ENCODE measurements around the gene FCHSD2.
"Not testable (repeated sequence)": the region's sequence is repeated elsewhere in the genome, so short reads cannot be mapped to it uniquely, and the experiment has no call there.

FCHSD2 gene

DNA sequence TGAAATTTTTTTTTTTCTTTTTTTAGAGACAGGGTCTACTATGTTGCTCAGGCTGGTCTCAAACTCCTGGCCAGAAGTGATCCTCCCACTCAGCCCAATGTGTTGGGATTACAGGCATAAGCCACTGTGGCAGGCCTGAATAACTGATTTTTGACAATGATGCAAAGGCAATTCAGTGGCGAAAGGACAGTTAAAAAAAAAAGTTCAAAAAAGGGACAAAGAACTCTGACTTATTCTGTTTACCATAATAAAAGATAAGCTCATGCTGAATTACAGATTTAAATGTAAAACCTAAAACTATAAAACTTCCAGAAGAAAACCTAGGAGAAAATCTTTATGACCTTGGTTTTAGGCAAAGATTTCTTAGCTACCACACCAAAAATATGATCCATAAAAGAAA lies 279.0 kb downstream of the FCHSD2 start:
- ChIA-PET POLR2A (no interaction called here), CTCF (interaction anchor here (1.1 kb wide), 1 partner anchor 8 kb away, joined by 3 read pairs; no protein-coding TSS in a partner anchor)
- DNase-seq (ENCODE audit: extremely low spot score), result no peak
- TF ChIP-seq, protein P1, sequence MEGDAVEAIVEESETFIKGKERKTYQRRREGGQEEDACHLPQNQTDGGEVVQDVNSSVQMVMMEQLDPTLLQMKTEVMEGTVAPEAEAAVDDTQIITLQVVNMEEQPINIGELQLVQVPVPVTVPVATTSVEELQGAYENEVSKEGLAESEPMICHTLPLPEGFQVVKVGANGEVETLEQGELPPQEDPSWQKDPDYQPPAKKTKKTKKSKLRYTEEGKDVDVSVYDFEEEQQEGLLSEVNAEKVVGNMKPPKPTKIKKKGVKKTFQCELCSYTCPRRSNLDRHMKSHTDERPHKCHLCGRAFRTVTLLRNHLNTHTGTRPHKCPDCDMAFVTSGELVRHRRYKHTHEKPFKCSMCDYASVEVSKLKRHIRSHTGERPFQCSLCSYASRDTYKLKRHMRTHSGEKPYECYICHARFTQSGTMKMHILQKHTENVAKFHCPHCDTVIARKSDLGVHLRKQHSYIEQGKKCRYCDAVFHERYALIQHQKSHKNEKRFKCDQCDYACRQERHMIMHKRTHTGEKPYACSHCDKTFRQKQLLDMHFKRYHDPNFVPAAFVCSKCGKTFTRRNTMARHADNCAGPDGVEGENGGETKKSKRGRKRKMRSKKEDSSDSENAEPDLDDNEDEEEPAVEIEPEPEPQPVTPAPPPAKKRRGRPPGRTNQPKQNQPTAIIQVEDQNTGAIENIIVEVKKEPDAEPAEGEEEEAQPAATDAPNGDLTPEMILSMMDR (IDR thresholded peaks at IDR 0.05; ENCODE audit: control extremely low read depth, extremely low read depth, low read depth, missing control alignments), result no peak

DNA sequence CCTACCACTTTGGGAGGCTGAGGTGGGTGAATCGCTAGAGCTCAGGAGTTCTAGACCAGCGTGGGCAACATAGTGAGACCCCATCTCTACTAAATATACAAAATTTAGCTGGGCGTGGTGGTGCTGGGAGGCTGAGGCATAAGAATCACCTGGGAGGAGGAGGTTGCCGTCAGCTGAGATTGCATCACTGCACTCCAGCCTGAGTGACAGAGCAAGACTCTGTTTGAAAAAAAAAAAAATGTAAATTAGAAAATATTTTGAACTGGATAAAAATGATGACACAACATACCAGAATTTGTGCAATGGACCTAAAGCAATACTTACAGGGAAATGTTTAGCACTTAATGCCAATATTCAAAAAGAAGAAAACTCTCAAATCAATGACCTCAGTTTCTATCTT lies 281.5 kb downstream of the FCHSD2 start:
- no peak for DNase-seq (ENCODE audit: extremely low spot score)
- POLR2A ChIA-PET, result no interaction called here
- CTCF ChIA-PET, result interaction anchor here (1.0 to 1.9 kb wide), 5 partner anchors 10 to 321 kb away, joined by 3 to 9 read pairs (median 3); no protein-coding TSS in a partner anchor

DNA sequence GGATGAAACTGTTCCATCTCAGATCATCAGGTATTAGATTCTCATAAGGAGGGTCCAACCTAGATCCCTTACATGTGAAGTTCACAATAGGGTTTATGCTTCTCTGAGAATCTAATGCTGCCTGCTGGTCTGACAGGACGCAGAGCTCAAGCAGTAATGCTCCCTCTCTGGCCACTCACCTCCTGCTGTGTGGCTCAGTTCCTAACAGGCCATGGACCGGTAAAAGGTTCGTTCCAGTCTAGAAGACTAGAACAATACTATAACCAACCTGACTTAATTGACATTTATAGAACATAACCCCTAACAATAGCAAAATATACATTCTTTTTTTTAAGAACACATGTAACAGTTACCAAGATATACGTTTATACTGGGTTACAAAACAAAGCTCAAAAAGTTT lies 282.1 kb downstream of the FCHSD2 start:
- no peak for DNase-seq (ENCODE audit: extremely low spot score)
- ChIA-PET CTCF (interaction anchor here (1.0 to 1.9 kb wide), 7 partner anchors 11 to 322 kb away, joined by 3 to 9 read pairs (median 3); no protein-coding TSS in a partner anchor), POLR2A (no interaction called here)
- TF ChIP-seq, protein P1 (IDR thresholded peaks at IDR 0.05; ENCODE audit: control extremely low read depth, extremely low read depth, low read depth, missing control alignments), result no peak

More for the DNA sequence above, 281.5 kb downstream of the FCHSD2 start:
- TF ChIP-seq, protein P1 (IDR thresholded peaks at IDR 0.05; ENCODE audit: control extremely low read depth, extremely low read depth, low read depth, missing control alignments), result no peak

DNA sequence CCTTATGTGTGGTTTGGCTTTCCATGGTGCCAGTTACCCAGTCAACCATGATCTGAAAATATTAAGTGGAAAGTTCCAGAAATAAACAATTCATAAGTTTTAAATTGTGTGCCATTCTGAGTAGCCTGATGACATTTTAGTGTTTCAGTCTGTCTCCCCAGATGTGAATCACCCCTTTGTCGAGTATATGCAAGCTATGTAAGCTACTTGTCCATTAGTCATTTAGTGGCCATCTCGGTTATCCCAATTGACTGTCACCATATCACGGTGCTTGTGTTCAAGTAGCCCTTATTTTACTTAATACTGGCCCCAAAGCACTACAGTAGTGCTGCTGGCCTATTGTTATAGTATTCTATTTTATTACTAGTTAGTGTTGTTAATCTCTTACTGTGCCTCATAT lies 283.0 kb downstream of the FCHSD2 start:
- ChIA-PET POLR2A (no interaction called here), CTCF (interaction anchor here (1.0 to 1.9 kb wide), 4 partner anchors 12 to 319 kb away, joined by 3 to 9 read pairs (median 6); no protein-coding TSS in a partner anchor)
- TF ChIP-seq, protein P1 (IDR thresholded peaks at IDR 0.05; ENCODE audit: control extremely low read depth, extremely low read depth, low read depth, missing control alignments), result no peak
- no peak for DNase-seq (ENCODE audit: extremely low spot score)

DNA sequence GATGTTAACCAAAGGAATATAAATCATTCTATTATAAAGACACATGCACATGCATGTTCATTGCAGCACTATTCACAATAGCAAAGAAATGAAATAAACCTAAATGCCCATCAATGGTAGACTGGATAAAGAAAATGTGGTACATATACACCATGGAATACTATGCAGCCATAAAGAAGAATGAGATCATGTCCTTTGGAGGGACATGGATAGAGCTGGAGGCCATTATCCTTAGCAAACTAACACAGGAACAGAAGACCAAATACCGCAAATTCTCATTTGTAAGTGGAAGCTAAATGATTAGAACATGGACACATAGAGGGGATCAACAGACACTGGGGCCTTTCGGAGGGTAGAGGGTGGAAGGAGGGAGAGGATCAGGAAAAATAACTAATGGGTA lies 283.9 kb downstream of the FCHSD2 start:
- POLR2A ChIA-PET; DNase-seq (ENCODE audit: extremely low spot score): not testable (repeated sequence)
- CTCF ChIA-PET, result interaction anchor here (1.9 kb wide), 1 partner anchor 11 kb away, joined by 7 read pairs; no protein-coding TSS in a partner anchor

DNA sequence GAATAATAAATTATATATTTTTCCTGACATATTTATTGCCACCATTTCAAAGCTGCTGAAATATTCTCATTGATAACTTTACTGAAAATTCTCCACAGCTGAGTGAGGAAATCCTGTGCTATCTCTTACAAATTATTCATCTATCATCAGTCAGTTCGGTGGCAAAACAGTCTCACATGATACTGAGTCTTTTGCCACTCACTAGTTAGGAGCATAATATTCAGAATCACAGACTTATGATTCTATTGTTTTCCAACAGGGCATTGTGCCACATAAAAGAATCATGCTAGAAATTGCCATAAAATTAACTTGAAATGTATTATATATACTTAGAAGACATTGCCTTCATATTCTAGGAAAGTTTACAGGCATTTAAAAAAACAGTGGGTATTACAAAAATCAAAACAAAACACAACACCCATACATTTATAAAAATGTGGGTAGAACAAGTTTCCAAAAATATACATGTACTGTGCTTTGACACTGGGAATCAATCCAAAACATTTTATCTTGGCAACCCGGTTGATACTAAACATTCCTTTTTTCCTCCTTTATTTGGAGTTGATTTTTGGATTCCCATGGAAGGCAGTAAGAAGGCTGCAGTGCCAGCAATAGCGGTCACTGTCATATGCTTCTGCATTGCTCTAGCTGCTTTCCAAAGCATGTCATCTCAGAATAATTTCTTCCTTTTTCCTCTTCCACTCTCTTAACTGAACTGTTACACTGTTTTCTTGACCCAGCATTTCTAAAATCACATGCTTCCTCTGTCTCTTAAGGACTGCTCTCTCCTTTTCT lies 285.4 kb downstream of the FCHSD2 start:
- POLR2A ChIA-PET, result no interaction called here
- DNase-seq (ENCODE audit: extremely low spot score), result no peak
- CTCF ChIA-PET, result interaction anchor here (1.9 kb wide), 1 partner anchor 10 kb away, joined by 7 read pairs; no protein-coding TSS in a partner anchor
- TF ChIP-seq, protein P1 (IDR thresholded peaks at IDR 0.05; ENCODE audit: control extremely low read depth, extremely low read depth, low read depth, missing control alignments), result no peak

DNA sequence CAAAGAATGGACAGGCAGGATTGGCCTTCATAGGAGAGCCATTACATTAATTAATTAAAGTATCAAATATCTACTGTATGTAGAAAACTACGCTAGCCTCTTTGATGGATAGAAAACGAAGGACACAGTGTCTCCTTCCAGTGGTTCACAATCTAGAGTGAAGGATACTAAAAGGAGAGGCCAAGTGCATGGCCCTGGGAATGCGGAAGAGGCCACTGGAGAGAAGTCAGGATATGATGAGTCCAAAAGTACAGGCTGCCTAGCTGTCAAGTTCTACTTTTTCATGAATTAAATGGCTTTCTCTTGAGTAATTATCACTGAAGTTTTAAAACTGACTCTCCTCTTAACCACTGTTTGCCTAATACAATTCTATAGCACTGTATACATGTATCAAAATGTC lies 286.1 kb downstream of the FCHSD2 start:
- DNase-seq (ENCODE audit: extremely low spot score), result no peak
- ChIA-PET CTCF (no interaction called here), POLR2A (no interaction called here)
- TF ChIP-seq, protein P1 (IDR thresholded peaks at IDR 0.05; ENCODE audit: control extremely low read depth, extremely low read depth, low read depth, missing control alignments), result no peak

All from GM10248 (cell line).